Measurements from ENCODE around the gene GPALPP1. TPM values are rescaled to one million over a fixed set of nuclear protein-coding genes. Genes with fewer than 3 reads are reported as not detected.

The GPALPP1 gene

Small RNA genes lying within 50 kb of the gene (small RNA-seq; reads per million reads assigned to genes)
- not detected for gene RN7SL49P (ENCODE audit: insufficient read depth)

All from neuronal stem cell (in vitro differentiated cells).